Heart left ventricle (tissue), 13 donors: ENCODE results near the gene ACSL6.

ENCODE experiments used
- CTCF ChIP-seq, 12 donors: fragments of 200-600 bp; sonication (generic) in 4 of 12; IDR thresholded peaks; one replicate each; pipeline versions ENCODE4 v1.5.0 to v1.8.0; 2018 to 2022; ENCODE audit warnings: antibody characterized with exemption in 12 of 12, mild to moderate bottlenecking in 5 of 12
- POLR2A ChIP-seq, 2 donors: fragments of 450-650 bp; IDR thresholded peaks; one replicate each; pipeline ENCODE4 v1.6.1; 2017; ENCODE audit warnings: antibody characterized with exemption in 2 of 2, mild to moderate bottlenecking in 2 of 2, moderate library complexity in 2 of 2
- donor health status: ischemic (EF 13 %, LVEDD 7.1; RV severe dilation, severe dysfunction).
- donor health status: DM: no; HTN: yes; CAD: no.
- donor health status: DM: no; HTN: no; CAD: no.
- donor health status: ischemic (EF 25% LVEDD 6.9; RV normal size, moderate dysfunction).
- donor health status: ischemic (EF 25% LVEDD 5.7; RV mildly dilated, moderate dysfunction).
- donor health status: ischemic (EF 35%, LVEDD 5.7; RV mildly dilated, moderate dysfunction).
- donor health status: nonischemic (EF 11% LVEDD 7.7; RV severe dilation, severe dysfunction).
- donor health status: DM: yes; HTN: yes; CAD: no.
- donor health status: PGD.
- donor health status: ischemic (EF 29% LVEDD 5.4; RV normal size, mild dysfunction).
- donor health status: nonischemic (EF 23%, LVEDD 6.1; RV moderate dilation, normal function).

DNA sequence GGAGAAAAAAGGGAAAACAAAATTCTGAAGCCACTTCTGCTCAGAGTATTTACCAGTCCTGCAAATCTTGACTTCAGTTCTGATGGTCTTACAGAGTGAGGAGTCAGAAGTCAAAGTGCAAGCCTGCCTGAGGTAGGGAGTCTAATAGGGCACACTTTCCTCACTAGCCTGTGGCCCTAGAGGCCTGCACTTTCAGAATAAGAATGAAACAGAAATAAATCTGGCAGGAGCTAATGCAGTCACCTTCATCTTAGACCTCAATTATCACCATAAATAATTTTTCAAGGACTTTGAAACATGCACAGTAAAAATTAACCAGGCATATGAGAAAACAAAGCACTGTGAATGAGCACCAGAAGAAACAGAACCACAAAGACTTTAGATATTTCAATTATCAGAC lies 20.7 kb upstream of the ACSL6 start:
- no peak for TF ChIP-seq POLR2A (IDR thresholded peaks at IDR 0.05)
- TF ChIP-seq CTCF (IDR thresholded peaks at IDR 0.05), result no peak
